ENCODE data around the gene SASH1.

- TF ChIP-seq HDGF (IDR thresholded peaks at IDR 0.05; ENCODE audit: borderline replicate concordance) = no peak
- TF ChIP-seq FOXA1 (IDR thresholded peaks at IDR 0.05) = no peak
- TF ChIP-seq BHLHE40 (IDR thresholded peaks at IDR 0.05; ENCODE audit: borderline replicate concordance) = no peak
- no peak for TF ChIP-seq L3MBTL2 (conservative IDR thresholded peaks at IDR 0.05)
- TF ChIP-seq ELF4 (IDR thresholded peaks at IDR 0.05) = no peak
- no peak for TF ChIP-seq ARNT (IDR thresholded peaks at IDR 0.05)
- no peak for TF ChIP-seq FOXM1 (IDR thresholded peaks at IDR 0.05; ENCODE audit: borderline replicate concordance)
- TF ChIP-seq SP1 (IDR thresholded peaks at IDR 0.05) = no peak
- TF ChIP-seq FOXK2 (IDR thresholded peaks at IDR 0.05) = no peak
- no peak for TF ChIP-seq SUZ12 (IDR thresholded peaks at IDR 0.05)
- TF ChIP-seq TARDBP (IDR thresholded peaks at IDR 0.05) = no peak
- TF ChIP-seq LEF1 (IDR thresholded peaks at IDR 0.05; ENCODE audit: borderline replicate concordance) = no peak
- TF ChIP-seq NFRKB (IDR thresholded peaks at IDR 0.05) = no peak
These were observed 221.9 kb downstream of the SASH1 start for GRCh38 chr6:148564494-148565035.
